Measurements from ENCODE around the gene RGS16.

Gene RGS16

GRCh38 chr1:182575540-182576149, 28.5 kb downstream of the RGS16 start:
- no peak for DNase-seq (ENCODE audit: low read depth in 1 of 2, low spot score in 1 of 2)
- no peak for TF ChIP-seq JUND (IDR thresholded peaks at IDR 0.05; ENCODE audit: low read depth)
- in situ Hi-C loops (cut with HindIII; ENCODE audit: low pct_unique_long_range_greater_than_20kb, low sequenced_read_pairs), result no loop called here

GRCh38 chr1:182574156-182574555, 30.0 kb downstream of the RGS16 start:
- no peak for TF ChIP-seq JUND (IDR thresholded peaks at IDR 0.05; ENCODE audit: low read depth)
- in situ Hi-C loops (cut with HindIII; ENCODE audit: low pct_unique_long_range_greater_than_20kb, low sequenced_read_pairs), result no loop called here
- DNase-seq (ENCODE audit: low read depth in 1 of 2, low spot score in 1 of 2), result no peak

GRCh38 chr1:182570611-182570970, 33.6 kb downstream of the RGS16 start:
- DNase-seq (ENCODE audit: low read depth in 1 of 2, low spot score in 1 of 2), result no peak
- TF ChIP-seq JUND (IDR thresholded peaks at IDR 0.05; ENCODE audit: low read depth), result no peak
- in situ Hi-C loops (cut with HindIII; ENCODE audit: low pct_unique_long_range_greater_than_20kb, low sequenced_read_pairs), result no loop called here

- no peak for DNase-seq (ENCODE audit: low read depth in 1 of 2, low spot score in 1 of 2)
- in situ Hi-C loops (cut with HindIII; ENCODE audit: low pct_unique_long_range_greater_than_20kb, low sequenced_read_pairs), result no loop called here
- TF ChIP-seq JUND (IDR thresholded peaks at IDR 0.05; ENCODE audit: low read depth), result no peak
These were observed 34.1 kb downstream of the RGS16 start for GRCh38 chr1:182569939-182570610.

- TF ChIP-seq JUND (IDR thresholded peaks at IDR 0.05; ENCODE audit: low read depth), result no peak
- in situ Hi-C loops (cut with HindIII; ENCODE audit: low pct_unique_long_range_greater_than_20kb, low sequenced_read_pairs), result no loop called here
- no peak for DNase-seq (ENCODE audit: low read depth in 1 of 2, low spot score in 1 of 2)
These were observed 35.4 kb downstream of the RGS16 start for GRCh38 chr1:182568647-182569284.

- DNase-seq (ENCODE audit: low read depth in 1 of 2, low spot score in 1 of 2), result no peak
- no peak for TF ChIP-seq JUND (IDR thresholded peaks at IDR 0.05; ENCODE audit: low read depth)
- in situ Hi-C loops (cut with HindIII; ENCODE audit: low pct_unique_long_range_greater_than_20kb, low sequenced_read_pairs), result no loop called here
These were observed 36.6 kb downstream of the RGS16 start for GRCh38 chr1:182567629-182568028.

GRCh38 chr1:182565537-182565936, 38.7 kb downstream of the RGS16 start:
- in situ Hi-C loops (cut with HindIII; ENCODE audit: low pct_unique_long_range_greater_than_20kb, low sequenced_read_pairs), result no loop called here
- no peak for DNase-seq (ENCODE audit: low read depth in 1 of 2, low spot score in 1 of 2)
- no peak for TF ChIP-seq JUND (IDR thresholded peaks at IDR 0.05; ENCODE audit: low read depth)

- no peak for DNase-seq (ENCODE audit: low read depth in 1 of 2, low spot score in 1 of 2)
- no peak for TF ChIP-seq JUND (IDR thresholded peaks at IDR 0.05; ENCODE audit: low read depth)
- in situ Hi-C loops (cut with HindIII; ENCODE audit: low pct_unique_long_range_greater_than_20kb, low sequenced_read_pairs), result no loop called here
These were observed 39.7 kb downstream of the RGS16 start for GRCh38 chr1:182564406-182565004.

- no peak for DNase-seq (ENCODE audit: low read depth in 1 of 2, low spot score in 1 of 2)
These were observed 41.1 kb downstream of the RGS16 start for GRCh38 chr1:182563095-182563494.

GRCh38 chr1:182561456-182561855, 42.7 kb downstream of the RGS16 start:
- DNase-seq (ENCODE audit: low read depth in 1 of 2, low spot score in 1 of 2), result no peak
- no peak for TF ChIP-seq JUND (IDR thresholded peaks at IDR 0.05; ENCODE audit: low read depth)
- in situ Hi-C loops (cut with HindIII; ENCODE audit: low pct_unique_long_range_greater_than_20kb, low sequenced_read_pairs), result no loop called here

More at GRCh38 chr1:182563095-182563494, 41.1 kb downstream of the RGS16 start:
- in situ Hi-C loops (cut with HindIII; ENCODE audit: low pct_unique_long_range_greater_than_20kb, low sequenced_read_pairs), result no loop called here
- TF ChIP-seq JUND (IDR thresholded peaks at IDR 0.05; ENCODE audit: low read depth), result no peak

- DNase-seq (ENCODE audit: low read depth in 1 of 2, low spot score in 1 of 2), result no peak
- TF ChIP-seq JUND (IDR thresholded peaks at IDR 0.05; ENCODE audit: low read depth), result no peak
- in situ Hi-C loops (cut with HindIII; ENCODE audit: low pct_unique_long_range_greater_than_20kb, low sequenced_read_pairs), result no loop called here
These were observed 43.7 kb downstream of the RGS16 start for GRCh38 chr1:182560392-182560984.

- in situ Hi-C loops (cut with HindIII; ENCODE audit: low pct_unique_long_range_greater_than_20kb, low sequenced_read_pairs), result no loop called here
- TF ChIP-seq JUND (IDR thresholded peaks at IDR 0.05; ENCODE audit: low read depth), result no peak
- DNase-seq (ENCODE audit: low read depth in 1 of 2, low spot score in 1 of 2), result no peak
These were observed 47.9 kb downstream of the RGS16 start for GRCh38 chr1:182556279-182556678.

- no peak for DNase-seq (ENCODE audit: low read depth in 1 of 2, low spot score in 1 of 2)
- no peak for TF ChIP-seq JUND (IDR thresholded peaks at IDR 0.05; ENCODE audit: low read depth)
- in situ Hi-C loops (cut with HindIII; ENCODE audit: low pct_unique_long_range_greater_than_20kb, low sequenced_read_pairs), result no loop called here
These were observed 48.7 kb downstream of the RGS16 start for GRCh38 chr1:182555493-182555892.
